Stimulated activated naive B cell treated with anti-CD40 and anti-IgM and Interleukin-4, amounts not matched to agents 10 μg/mL and 1 μg/mL and 100 μg/mL, for 72 hours (primary cell): ENCODE data around the gene CDK6.
"Not testable (repeated sequence)": the region's sequence is repeated elsewhere in the genome, so short reads cannot be mapped to it uniquely, and the experiment has no call there.

Experiments used
- ATAC-seq, 2 donors: fragments of 150-1000 bp; cut with Tn5 transposase; replicated peaks; 2 replicates each; pipeline ENCODE4 v1.10.0; 2021; ENCODE audit warnings: moderate library complexity in 1 of 2
- DNase-seq: peaks from one replicate; pipeline ENCODE4 v3.0.0; 2021
- H3K27ac Mint-ChIP-seq: one replicate; pipeline ENCODE4 v1.8.0; 2022; ENCODE audit warnings: mild to moderate bottlenecking, mixed read lengths
- H3K27me3 Mint-ChIP-seq, 2 donors: one replicate each; pipeline ENCODE4 v1.8.0; 2022; ENCODE audit warnings: mixed read lengths in 2 of 2
- H3K36me3 Mint-ChIP-seq, 2 donors: one replicate each; pipeline ENCODE4 v1.8.0; 2022; ENCODE audit warnings: mixed read lengths in 2 of 2, mild to moderate bottlenecking in 1 of 2
- H3K4me1 Mint-ChIP-seq, 2 donors: one replicate each; pipeline ENCODE4 v1.8.0; 2022; ENCODE audit warnings: mixed read lengths in 2 of 2, mild to moderate bottlenecking in 1 of 2
- H3K4me3 Mint-ChIP-seq, 2 donors: one replicate each; pipeline ENCODE4 v1.8.0; 2022; ENCODE audit warnings: mild to moderate bottlenecking in 2 of 2, mixed read lengths in 2 of 2, moderate library complexity in 1 of 2
- H3K9me3 Mint-ChIP-seq, 2 donors: one replicate each; pipeline ENCODE4 v1.8.0; 2022; ENCODE audit warnings: mixed read lengths in 2 of 2, mild to moderate bottlenecking in 1 of 2

CDK6 gene

GRCh38 chr7:92763636-92764423, 72.5 kb downstream of the CDK6 start:
- DNase-seq: no peak
- Mint-ChIP-seq H3K4me1 (peaks cover 24 to 53% of the 10 kb centered on the region in 2 donors), H3K9me3 (no peaks in the 10 kb centered on the region), H3K36me3 (peaks cover 21 to 43% of the 10 kb centered on the region in 2 donors), H3K4me3 (no peak overlapping the region), H3K27ac (no peak overlapping the region), H3K27me3 (no peaks in the 10 kb centered on the region)
- ATAC-seq: peak; percentile 45 to 57

- Mint-ChIP-seq H3K36me3 (peaks cover 21 to 42% of the 10 kb centered on the region in 2 donors), H3K27me3 (no peaks in the 10 kb centered on the region), H3K9me3 (no peaks in the 10 kb centered on the region), H3K27ac (no peak overlapping the region), H3K4me1 (peaks cover 22 to 53% of the 10 kb centered on the region in 2 donors), H3K4me3 (no peak overlapping the region)
- no peak for ATAC-seq
- no peak for DNase-seq
Observed at GRCh38 chr7:92762851-92763250, 73.5 kb downstream of the CDK6 start.

- H3K36me3 Mint-ChIP-seq: peaks cover 26 to 44% of the 10 kb centered on the region in 2 donors
- no peak overlapping the region for H3K27ac Mint-ChIP-seq
Observed at GRCh38 chr7:92761391-92762097, 74.8 kb downstream of the CDK6 start.

GRCh38 chr7:92758796-92759431, 77.5 kb downstream of the CDK6 start:
- H3K36me3 Mint-ChIP-seq: peaks cover 26 to 37% of the 10 kb centered on the region in 2 donors
- H3K4me1 Mint-ChIP-seq: peaks cover 29 to 63% of the 10 kb centered on the region in 2 donors
- peaks cover 4% of the 10 kb centered on the region in 2 donors for H3K9me3 Mint-ChIP-seq
- no peak overlapping the region for H3K27ac Mint-ChIP-seq
- ATAC-seq: no peak
- DNase-seq: no peak
- no peaks in the 10 kb centered on the region for H3K27me3 Mint-ChIP-seq
- no peak overlapping the region for H3K4me3 Mint-ChIP-seq

More at GRCh38 chr7:92761391-92762097, 74.8 kb downstream of the CDK6 start:
- Mint-ChIP-seq H3K27me3 (no peaks in the 10 kb centered on the region), H3K4me1 (peaks cover 22 to 53% of the 10 kb centered on the region in 2 donors), H3K4me3 (no peak overlapping the region), H3K9me3 (peaks cover 4% of the 10 kb centered on the region in 2 donors)
- ATAC-seq (no peak), DNase-seq (no peak)

GRCh38 chr7:92757311-92757910, 79.0 kb downstream of the CDK6 start:
- Mint-ChIP-seq H3K36me3 (peaks cover 26 to 40% of the 10 kb centered on the region in 2 donors), H3K4me3 (peak overlapping the region in 1 of 2 donors; percentile 23), H3K4me1 (peaks cover 31 to 71% of the 10 kb centered on the region in 2 donors)
- not testable (repeated sequence) for DNase-seq, H3K27me3 Mint-ChIP-seq, H3K9me3 Mint-ChIP-seq, H3K27ac Mint-ChIP-seq
- ATAC-seq: peak in 1 of 2 donors; percentile 27

GRCh38 chr7:92755680-92756079, 80.7 kb downstream of the CDK6 start:
- Mint-ChIP-seq H3K27ac (peak overlapping the region; percentile 25), H3K27me3 (no peaks in the 10 kb centered on the region), H3K9me3 (peaks cover 4% of the 10 kb centered on the region in 2 donors), H3K4me3 (peak overlapping the region in 1 of 2 donors; percentile 66), H3K4me1 (peaks cover 29 to 68% of the 10 kb centered on the region in 2 donors), H3K36me3 (peaks cover 19 to 29% of the 10 kb centered on the region in 2 donors)
- ATAC-seq (no peak), DNase-seq (no peak)

- H3K27me3 Mint-ChIP-seq: no peaks in the 10 kb centered on the region
- peaks cover 29 to 68% of the 10 kb centered on the region in 2 donors for H3K4me1 Mint-ChIP-seq
- H3K36me3 Mint-ChIP-seq: peaks cover 21 to 31% of the 10 kb centered on the region in 2 donors
- H3K9me3 Mint-ChIP-seq: peaks cover 4% of the 10 kb centered on the region in 2 donors
- ATAC-seq (peak; percentile 34 to 41), DNase-seq (no peak)
- H3K4me3 Mint-ChIP-seq: peak overlapping the region; percentile 10 to 66
- H3K27ac Mint-ChIP-seq: peak overlapping the region; percentile 77
Observed at GRCh38 chr7:92754919-92755581, 81.3 kb downstream of the CDK6 start.

- peaks cover 27 to 34% of the 10 kb centered on the region in 2 donors for H3K36me3 Mint-ChIP-seq
Observed at GRCh38 chr7:92753614-92754013, 82.8 kb downstream of the CDK6 start.

GRCh38 chr7:92751902-92752901, 84.2 kb downstream of the CDK6 start:
- Mint-ChIP-seq H3K27me3 (no peaks in the 10 kb centered on the region), H3K36me3 (peaks cover 20 to 27% of the 10 kb centered on the region in 2 donors), H3K9me3 (peaks cover 1% of the 10 kb centered on the region in 2 donors), H3K4me3 (no peak overlapping the region), H3K4me1 (peaks cover 26 to 68% of the 10 kb centered on the region in 2 donors), H3K27ac (no peak overlapping the region)
- DNase-seq (no peak), ATAC-seq (peak; percentile 53 to 61)

More at GRCh38 chr7:92753614-92754013, 82.8 kb downstream of the CDK6 start:
- Mint-ChIP-seq H3K27ac (no peak overlapping the region), H3K27me3 (no peaks in the 10 kb centered on the region), H3K4me1 (peaks cover 35 to 75% of the 10 kb centered on the region in 2 donors), H3K4me3 (no peak overlapping the region), H3K9me3 (peaks cover 4% of the 10 kb centered on the region in 2 donors)
- no peak for ATAC-seq
- DNase-seq: no peak

GRCh38 chr7:92750946-92751345, 85.4 kb downstream of the CDK6 start:
- H3K4me3 Mint-ChIP-seq: no peak overlapping the region
- no peaks in the 10 kb centered on the region for H3K27me3 Mint-ChIP-seq
- no peaks in the 10 kb centered on the region for H3K9me3 Mint-ChIP-seq
- no peak for DNase-seq
- H3K4me1 Mint-ChIP-seq: peaks cover 28 to 60% of the 10 kb centered on the region in 2 donors
- H3K36me3 Mint-ChIP-seq: peaks cover 13 to 26% of the 10 kb centered on the region in 2 donors
- no peak overlapping the region for H3K27ac Mint-ChIP-seq
- ATAC-seq: no peak

GRCh38 chr7:92750447-92750839, 85.9 kb downstream of the CDK6 start:
- Mint-ChIP-seq H3K4me1 (peaks cover 23 to 54% of the 10 kb centered on the region in 2 donors), H3K4me3 (no peak overlapping the region), H3K36me3 (peaks cover 17 to 30% of the 10 kb centered on the region in 2 donors), H3K27ac (no peak overlapping the region), H3K27me3 (no peaks in the 10 kb centered on the region), H3K9me3 (no peaks in the 10 kb centered on the region)
- ATAC-seq (no peak), DNase-seq (no peak)

- Mint-ChIP-seq H3K27ac (no peak overlapping the region), H3K9me3 (no peaks in the 10 kb centered on the region), H3K4me1 (peaks cover 18 to 49% of the 10 kb centered on the region in 2 donors), H3K36me3 (peaks cover 13 to 30% of the 10 kb centered on the region in 2 donors), H3K27me3 (no peaks in the 10 kb centered on the region), H3K4me3 (no peak overlapping the region)
- DNase-seq: no peak
- peak; percentile 38 to 47 for ATAC-seq
Observed at GRCh38 chr7:92749832-92750446, 86.4 kb downstream of the CDK6 start.
